NCI-H2107 (cell line): ENCODE results near the gene SIX5.

ENCODE experiments used
- DNase-seq: peaks from one replicate; lab custom pipeline; 2025; lab: John Stamatoyannopoulos, UW

Gene SIX5

GRCh38 chr19:45792470-45793177 is 23.6 kb upstream of the SIX5 start, which contains the start of gene DMWD:
Gene DMWD (minus strand): TSS chr19:45792845. CDS start chr19:45792756, 89 bp downstream.
- peak; percentile 95 for DNase-seq

GRCh38 chr19:45791744-45792469 is 22.9 kb upstream of the SIX5 start:
- no peak for DNase-seq

- no peak for DNase-seq
Measured at GRCh38 chr19:45790942-45791341, 21.9 kb upstream of the SIX5 start.

- DNase-seq = no peak
Measured at GRCh38 chr19:45789035-45789786, 20.2 kb upstream of the SIX5 start.

GRCh38 chr19:45786533-45786894 is 17.5 kb upstream of the SIX5 start:
- DNase-seq = no peak

- no peak for DNase-seq
Measured at GRCh38 chr19:45785781-45786532, 16.9 kb upstream of the SIX5 start.

GRCh38 chr19:45785097-45785496 is 16.0 kb upstream of the SIX5 start:
- no peak for DNase-seq

- DNase-seq = no peak
Measured at GRCh38 chr19:45784096-45784495, 15.0 kb upstream of the SIX5 start.

- no peak for DNase-seq
Measured at GRCh38 chr19:45782820-45783785, 14.1 kb upstream of the SIX5 start.

- DNase-seq = no peak
Measured at GRCh38 chr19:45782162-45782691, 13.2 kb upstream of the SIX5 start, which contains the start of gene DMPK. Gene DMPK (minus strand): TSS chr19:45782490. CDS start chr19:45782352, 138 bp downstream.

GRCh38 chr19:45781214-45782161 is 12.4 kb upstream of the SIX5 start:
- DNase-seq = peak; percentile 77

- DNase-seq = no peak
Measured at GRCh38 chr19:45780448-45781213, 11.6 kb upstream of the SIX5 start.

- no peak for DNase-seq
Measured at GRCh38 chr19:45780146-45780447, 11.0 kb upstream of the SIX5 start.

- DNase-seq = no peak
Measured at GRCh38 chr19:45779231-45780145, 10.4 kb upstream of the SIX5 start.

GRCh38 chr19:45778010-45778661 is 9.1 kb upstream of the SIX5 start:
- DNase-seq = no peak

GRCh38 chr19:45777395-45777961 is 8.4 kb upstream of the SIX5 start:
- no peak for DNase-seq

- no peak for DNase-seq
Measured at GRCh38 chr19:45774765-45775164, 5.7 kb upstream of the SIX5 start.
